ENCODE results near the gene DYSF. TPM values are rescaled to one million over a fixed set of nuclear protein-coding genes. Genes with fewer than 3 reads are reported as not detected.

Gene DYSF
- polyA plus RNA-seq, 1 donor from 2014 or later = 0.04 TPM

GRCh38 chr2:71526975-71527374 lies 73.6 kb downstream of the DYSF start:
- no peaks in the 10 kb centered on the region for H3K9me3 ChIP-seq (ENCODE audit: low read length)
- H4K20me1 ChIP-seq (ENCODE audit: insufficient read depth) = no peaks in the 10 kb centered on the region
- no peak overlapping the region for H3K9ac ChIP-seq (ENCODE audit: low read length)
- no peak overlapping the region for H3K27ac ChIP-seq (ENCODE audit: low read length)
- TF ChIP-seq TAF1 (IDR thresholded peaks at IDR 0.05; ENCODE audit: low read depth) (no peak), RAD21 (conservative IDR thresholded peaks at IDR 0.05) (no peak), CTCF (IDR thresholded peaks at IDR 0.05; ENCODE audit: poor library complexity, severe bottlenecking) (no peak), SMC3 (conservative IDR thresholded peaks at IDR 0.05; ENCODE audit: poor library complexity) (no peak), MXI1 (conservative IDR thresholded peaks at IDR 0.05; ENCODE audit: poor library complexity, severe bottlenecking) (no peak), POLR2AphosphoS5 (IDR thresholded peaks at IDR 0.05) (no peak), EZH2 (IDR thresholded peaks at IDR 0.05; ENCODE audit: borderline replicate concordance, insufficient read depth, low read length, poor library complexity, severe bottlenecking) (no peak), EP300 (conservative IDR thresholded peaks at IDR 0.05; ENCODE audit: poor library complexity, severe bottlenecking) (no peak), REST (IDR thresholded peaks at IDR 0.05; ENCODE audit: borderline replicate concordance) (no peak)
- no peaks in the 10 kb centered on the region for H3K79me2 ChIP-seq (replicated peaks; ENCODE audit: insufficient read depth, low read length)
- H3K4me2 ChIP-seq (ENCODE audit: low read length) = no peak overlapping the region
- H3K27me3 ChIP-seq (ENCODE audit: insufficient read depth, low read depth, low read length) = no peaks in the 10 kb centered on the region
- H3K9me2 ChIP-seq (ENCODE audit: insufficient read depth, low read length) = no peaks in the 10 kb centered on the region
- no peak overlapping the region for H2AFZ ChIP-seq (ENCODE audit: low read depth, low read length)
- H3K36me3 ChIP-seq (ENCODE audit: insufficient read depth, low read length) = no peaks in the 10 kb centered on the region
- no peak overlapping the region for H3K4me3 ChIP-seq (ENCODE audit: low read length)
- no peaks in the 10 kb centered on the region for H3F3A ChIP-seq (ENCODE audit: insufficient read depth, low read length, poor library complexity, severe bottlenecking)

GRCh38 chr2:71528131-71528591 lies 74.8 kb downstream of the DYSF start:
- H2AFZ ChIP-seq (ENCODE audit: low read depth, low read length) = no peak overlapping the region
- no peak overlapping the region for H3K4me3 ChIP-seq (ENCODE audit: low read length)
- no peaks in the 10 kb centered on the region for H4K20me1 ChIP-seq (ENCODE audit: insufficient read depth)
- H3K9me3 ChIP-seq (ENCODE audit: low read length) = no peaks in the 10 kb centered on the region
- H3K27me3 ChIP-seq (ENCODE audit: insufficient read depth, low read depth, low read length) = no peaks in the 10 kb centered on the region
- H3K9me2 ChIP-seq (ENCODE audit: insufficient read depth, low read length) = no peaks in the 10 kb centered on the region
- H3K27ac ChIP-seq (ENCODE audit: low read length) = no peak overlapping the region
- no peaks in the 10 kb centered on the region for H3K79me2 ChIP-seq (replicated peaks; ENCODE audit: insufficient read depth, low read length)
- no peaks in the 10 kb centered on the region for H3K36me3 ChIP-seq (ENCODE audit: insufficient read depth, low read length)
- H3K4me2 ChIP-seq (ENCODE audit: low read length) = no peak overlapping the region
- TF ChIP-seq SMC3 (conservative IDR thresholded peaks at IDR 0.05; ENCODE audit: poor library complexity) (no peak), CTCF (IDR thresholded peaks at IDR 0.05; ENCODE audit: poor library complexity, severe bottlenecking) (no peak), REST (IDR thresholded peaks at IDR 0.05; ENCODE audit: borderline replicate concordance) (no peak), MXI1 (conservative IDR thresholded peaks at IDR 0.05; ENCODE audit: poor library complexity, severe bottlenecking) (no peak), EZH2 (IDR thresholded peaks at IDR 0.05; ENCODE audit: borderline replicate concordance, insufficient read depth, low read length, poor library complexity, severe bottlenecking) (no peak), TAF1 (IDR thresholded peaks at IDR 0.05; ENCODE audit: low read depth) (no peak), POLR2AphosphoS5 (IDR thresholded peaks at IDR 0.05) (no peak)
- no peak overlapping the region for H3K9ac ChIP-seq (ENCODE audit: low read length)
- H3F3A ChIP-seq (ENCODE audit: insufficient read depth, low read length, poor library complexity, severe bottlenecking) = no peaks in the 10 kb centered on the region

Measured in neural cell (in vitro differentiated cells).